Astrocyte of the spinal cord (primary cell): ENCODE measurements around the gene SPRING1.

Experiments
- DNase-seq: peaks from one replicate; pipeline ENCODE4 v3.0.0; 2011; ENCODE audit warnings: low read depth, low spot score
- H3K4me3 ChIP-seq: 2 replicates; pipeline ENCODE4 v1.5.1; 2011; ENCODE audit warnings: low read depth, mild to moderate bottlenecking, low read length, moderate library complexity
- in situ Hi-C: cut with HindIII; loops from 2 replicates; pipeline ENCODE4 v1.10.0; 2017; ENCODE audit warnings: low sequenced_read_pairs
- TF ChIP-seq, protein P1 (sequence below): IDR thresholded peaks from 2 replicates; pipeline ENCODE4 v1.5.1; 2012; ENCODE audit warnings: low read depth, mild to moderate bottlenecking, low read length, inconsistent platforms

Gene SPRING1

GRCh38 chr12:116774020-116774419, 36.2 kb upstream of the SPRING1 start:
- DNase-seq: no peak
- in situ Hi-C loops: no loop called here
- H3K4me3 ChIP-seq: no peak overlapping the region
- TF ChIP-seq, protein P1, sequence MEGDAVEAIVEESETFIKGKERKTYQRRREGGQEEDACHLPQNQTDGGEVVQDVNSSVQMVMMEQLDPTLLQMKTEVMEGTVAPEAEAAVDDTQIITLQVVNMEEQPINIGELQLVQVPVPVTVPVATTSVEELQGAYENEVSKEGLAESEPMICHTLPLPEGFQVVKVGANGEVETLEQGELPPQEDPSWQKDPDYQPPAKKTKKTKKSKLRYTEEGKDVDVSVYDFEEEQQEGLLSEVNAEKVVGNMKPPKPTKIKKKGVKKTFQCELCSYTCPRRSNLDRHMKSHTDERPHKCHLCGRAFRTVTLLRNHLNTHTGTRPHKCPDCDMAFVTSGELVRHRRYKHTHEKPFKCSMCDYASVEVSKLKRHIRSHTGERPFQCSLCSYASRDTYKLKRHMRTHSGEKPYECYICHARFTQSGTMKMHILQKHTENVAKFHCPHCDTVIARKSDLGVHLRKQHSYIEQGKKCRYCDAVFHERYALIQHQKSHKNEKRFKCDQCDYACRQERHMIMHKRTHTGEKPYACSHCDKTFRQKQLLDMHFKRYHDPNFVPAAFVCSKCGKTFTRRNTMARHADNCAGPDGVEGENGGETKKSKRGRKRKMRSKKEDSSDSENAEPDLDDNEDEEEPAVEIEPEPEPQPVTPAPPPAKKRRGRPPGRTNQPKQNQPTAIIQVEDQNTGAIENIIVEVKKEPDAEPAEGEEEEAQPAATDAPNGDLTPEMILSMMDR: no peak

DNA sequence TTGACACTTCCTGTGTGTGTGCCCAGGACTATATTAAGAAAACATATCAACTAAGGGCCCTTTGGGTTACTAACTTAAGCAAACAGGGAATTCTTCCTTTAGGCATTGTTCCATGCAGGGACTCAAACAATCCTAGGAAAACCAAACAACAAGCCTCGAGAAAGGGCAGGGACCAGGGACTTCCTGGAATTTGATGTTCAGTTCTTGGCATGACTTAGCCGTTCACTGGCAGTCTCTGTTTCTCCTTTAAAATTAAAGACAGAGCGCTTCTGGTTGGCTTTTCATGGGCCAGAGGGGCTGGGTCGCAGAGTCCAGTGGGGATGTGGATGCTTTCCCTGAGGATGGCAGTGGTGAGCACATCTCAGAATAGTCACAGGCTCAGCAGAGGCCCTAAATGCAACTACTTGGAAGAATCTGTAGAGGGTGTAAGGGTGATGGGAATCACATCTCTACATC, 35.4 kb upstream of the SPRING1 start:
- H3K4me3 ChIP-seq: no peak overlapping the region
- DNase-seq: no peak
- in situ Hi-C loops: no loop called here
- TF ChIP-seq, protein P1: no peak

GRCh38 chr12:116771651-116772050, 33.8 kb upstream of the SPRING1 start:
- DNase-seq: no peak
- in situ Hi-C loops: no loop called here
- TF ChIP-seq, protein P1: no peak
- no peak overlapping the region for H3K4me3 ChIP-seq

DNA sequence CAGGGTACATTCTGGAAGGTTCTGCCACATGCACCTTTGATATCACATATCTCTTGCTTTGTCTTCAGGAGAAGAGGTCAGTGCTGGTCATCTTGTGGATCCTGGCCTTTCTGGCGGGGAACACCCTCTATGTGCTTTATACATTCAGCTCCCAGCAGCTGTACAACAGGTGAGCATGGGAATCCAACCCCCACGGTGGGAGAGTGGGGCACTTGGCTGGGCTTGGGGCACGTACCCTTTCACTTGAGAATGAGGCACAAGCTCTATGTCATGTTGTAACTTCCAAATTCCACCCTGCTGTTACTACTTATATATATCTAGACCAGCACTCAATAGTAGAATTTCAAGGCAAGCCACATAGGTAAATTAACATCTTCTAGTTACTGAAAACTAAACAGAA, 28.9 kb upstream of the SPRING1 start:
- in situ Hi-C loops: no loop called here
- TF ChIP-seq, protein P1: no peak
- H3K4me3 ChIP-seq: no peak overlapping the region
- DNase-seq: no peak

DNA sequence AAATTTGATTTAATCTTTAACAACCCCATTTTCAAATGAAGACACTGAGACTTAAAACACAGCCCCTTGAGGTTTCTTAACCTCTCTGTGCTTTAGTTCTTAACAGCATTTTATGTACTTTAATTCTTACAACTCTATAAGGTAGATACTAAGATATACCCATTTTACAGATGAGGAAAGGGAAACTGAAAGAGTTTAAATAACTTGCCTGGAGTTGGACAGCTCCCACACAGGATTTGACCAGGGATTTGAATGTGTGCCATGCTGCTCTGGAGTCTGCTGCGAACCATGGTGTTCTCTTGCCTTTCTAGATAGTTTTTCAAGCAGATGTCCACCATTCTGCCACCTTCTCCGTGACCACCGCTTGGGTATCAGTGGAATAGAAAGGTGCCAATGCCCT, 28.4 kb upstream of the SPRING1 start:
- in situ Hi-C loops: no loop called here
- no peak for DNase-seq

DNA sequence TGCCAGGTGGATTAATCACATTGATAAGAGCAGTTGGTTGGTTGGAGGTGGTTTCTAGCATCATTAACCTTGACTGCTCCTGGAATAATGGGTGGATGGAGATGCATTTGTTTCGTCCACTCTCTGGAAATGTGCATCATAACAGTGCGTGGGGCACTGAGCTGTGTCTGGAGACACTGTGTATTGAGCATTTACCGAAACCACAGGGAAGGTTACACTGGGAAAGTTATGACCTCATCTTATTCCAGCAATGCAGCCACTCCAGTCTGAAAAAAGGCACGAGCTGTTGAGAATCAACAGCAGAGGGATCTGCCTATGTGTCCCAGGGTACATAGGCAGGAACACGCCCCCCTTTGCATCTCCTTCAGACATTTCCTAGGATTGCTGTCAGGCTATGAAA, 27.4 kb upstream of the SPRING1 start:
- H3K4me3 ChIP-seq: no peak overlapping the region
- no peak for DNase-seq
- in situ Hi-C loops: no loop called here
- TF ChIP-seq, protein P1: no peak

More for the DNA sequence above, 28.4 kb upstream of the SPRING1 start:
- H3K4me3 ChIP-seq: no peak overlapping the region
- TF ChIP-seq, protein P1: no peak

DNA sequence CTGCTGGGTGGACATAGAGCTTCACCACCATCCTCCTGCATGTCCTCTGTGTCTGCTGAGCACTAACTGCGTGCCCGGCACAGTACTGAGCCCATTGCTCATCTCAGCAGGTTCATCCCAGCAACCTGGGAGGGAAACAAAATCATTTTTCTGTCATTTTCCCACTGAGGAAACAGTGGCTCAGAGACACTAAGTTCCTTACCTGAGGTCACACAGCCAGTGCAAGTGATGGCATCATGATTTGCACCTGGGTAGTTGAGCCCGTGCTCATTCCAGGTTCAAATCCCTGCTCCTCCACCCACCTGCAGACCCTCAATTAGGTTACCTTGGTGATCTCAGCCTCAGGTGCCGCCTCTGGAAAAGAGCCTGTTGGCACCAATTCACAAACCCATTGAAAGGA, 23.6 kb upstream of the SPRING1 start:
- TF ChIP-seq, protein P1: no peak
- no peak for DNase-seq
- in situ Hi-C loops: no loop called here
- no peak overlapping the region for H3K4me3 ChIP-seq
